Measurements from ENCODE around the gene MACROH2A1.

The MACROH2A1 gene

DNA sequence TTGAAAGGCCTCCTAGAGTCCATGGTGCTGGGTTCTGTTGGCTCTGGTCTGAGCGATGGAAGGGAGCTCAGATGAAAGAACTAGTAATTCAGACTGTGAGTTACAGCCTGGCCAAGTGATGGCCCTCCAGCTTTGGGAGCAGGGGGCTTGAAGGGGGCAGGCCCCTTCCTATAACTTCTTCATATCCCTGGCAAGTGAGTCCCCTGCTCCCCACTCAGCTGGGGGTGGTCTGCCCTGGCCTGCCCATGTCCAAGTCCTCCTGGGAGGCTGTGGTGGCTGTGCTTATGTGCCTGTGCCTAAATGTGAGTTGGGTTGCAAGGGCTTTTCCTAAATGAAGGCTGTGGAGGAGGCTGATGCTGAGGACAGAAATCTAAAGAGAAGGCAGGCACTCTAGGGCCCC is 80.1 kb downstream of the MACROH2A1 start:
- Histone ChIP-seq H3K27me3 (no peaks in the 10 kb centered on the region), H3K9me3 (no peaks in the 10 kb centered on the region), H3K4me1 (ENCODE audit: control insufficient read depth in 1 of 2, insufficient read depth in 1 of 2, low read depth in 1 of 2, low read length in 1 of 2) (no peaks in the 10 kb centered on the region), H3K36me3 (no peaks in the 10 kb centered on the region), H3K27ac (no peak overlapping the region), H3K4me3 (ENCODE audit: low read depth in 1 of 2, low read length in 1 of 2) (no peak overlapping the region)
- TF ChIP-seq, protein P1, sequence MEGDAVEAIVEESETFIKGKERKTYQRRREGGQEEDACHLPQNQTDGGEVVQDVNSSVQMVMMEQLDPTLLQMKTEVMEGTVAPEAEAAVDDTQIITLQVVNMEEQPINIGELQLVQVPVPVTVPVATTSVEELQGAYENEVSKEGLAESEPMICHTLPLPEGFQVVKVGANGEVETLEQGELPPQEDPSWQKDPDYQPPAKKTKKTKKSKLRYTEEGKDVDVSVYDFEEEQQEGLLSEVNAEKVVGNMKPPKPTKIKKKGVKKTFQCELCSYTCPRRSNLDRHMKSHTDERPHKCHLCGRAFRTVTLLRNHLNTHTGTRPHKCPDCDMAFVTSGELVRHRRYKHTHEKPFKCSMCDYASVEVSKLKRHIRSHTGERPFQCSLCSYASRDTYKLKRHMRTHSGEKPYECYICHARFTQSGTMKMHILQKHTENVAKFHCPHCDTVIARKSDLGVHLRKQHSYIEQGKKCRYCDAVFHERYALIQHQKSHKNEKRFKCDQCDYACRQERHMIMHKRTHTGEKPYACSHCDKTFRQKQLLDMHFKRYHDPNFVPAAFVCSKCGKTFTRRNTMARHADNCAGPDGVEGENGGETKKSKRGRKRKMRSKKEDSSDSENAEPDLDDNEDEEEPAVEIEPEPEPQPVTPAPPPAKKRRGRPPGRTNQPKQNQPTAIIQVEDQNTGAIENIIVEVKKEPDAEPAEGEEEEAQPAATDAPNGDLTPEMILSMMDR (IDR thresholded peaks at IDR 0.05) = no peak

DNA sequence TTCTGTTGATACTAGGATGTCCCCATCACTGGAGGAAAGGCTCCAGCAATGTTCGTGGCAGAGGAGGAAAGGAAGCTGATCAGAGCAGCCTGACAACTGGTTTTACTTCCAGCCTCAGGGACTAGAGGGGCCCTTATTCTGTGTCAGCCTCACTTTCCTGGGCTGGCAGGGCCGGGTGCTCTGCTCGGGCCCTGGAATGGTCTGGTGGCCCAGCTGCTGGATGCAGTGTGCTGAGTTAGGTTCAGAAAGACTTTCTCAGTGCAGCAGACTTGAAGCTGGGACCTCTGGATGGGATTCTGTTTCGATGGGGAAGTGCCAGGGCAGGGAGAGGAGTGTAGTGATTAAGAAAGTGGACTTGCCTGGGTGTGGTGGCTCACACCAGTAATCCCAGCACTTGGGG is 81.0 kb downstream of the MACROH2A1 start:
- H3K4me1 ChIP-seq (ENCODE audit: control insufficient read depth in 1 of 2, insufficient read depth in 1 of 2, low read depth in 1 of 2, low read length in 1 of 2) = no peaks in the 10 kb centered on the region
- H3K27me3 ChIP-seq = no peaks in the 10 kb centered on the region
- no peak overlapping the region for H3K4me3 ChIP-seq (ENCODE audit: low read depth in 1 of 2, low read length in 1 of 2)
- TF ChIP-seq, protein P1 (IDR thresholded peaks at IDR 0.05) = no peak
- H3K27ac ChIP-seq = no peak overlapping the region
- H3K9me3 ChIP-seq = no peaks in the 10 kb centered on the region
- H3K36me3 ChIP-seq = no peaks in the 10 kb centered on the region

DNA sequence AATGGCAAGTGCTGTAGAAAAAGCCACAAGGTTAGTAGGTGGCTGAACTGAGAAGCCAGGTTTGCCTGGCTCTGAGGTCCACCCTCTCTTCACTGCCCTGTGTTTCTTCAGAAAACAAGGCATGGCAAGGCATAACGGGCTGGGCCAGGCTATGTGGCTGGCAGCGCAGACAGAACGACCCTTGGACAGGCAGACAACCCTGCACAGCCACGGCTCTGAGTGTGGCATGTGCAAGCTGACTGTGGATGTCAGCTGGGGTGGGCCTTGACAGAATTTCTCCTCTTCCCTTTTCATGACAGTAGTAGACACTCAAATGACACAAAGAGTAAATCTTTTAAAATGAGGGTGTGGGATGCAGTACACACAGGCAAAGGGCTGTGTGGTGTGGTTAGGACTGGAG is 81.7 kb downstream of the MACROH2A1 start:
- H3K4me1 ChIP-seq (ENCODE audit: control insufficient read depth in 1 of 2, insufficient read depth in 1 of 2, low read depth in 1 of 2, low read length in 1 of 2) = no peaks in the 10 kb centered on the region
- H3K27me3 ChIP-seq = no peaks in the 10 kb centered on the region
- no peak overlapping the region for H3K4me3 ChIP-seq (ENCODE audit: low read depth in 1 of 2, low read length in 1 of 2)
- no peak overlapping the region for H3K27ac ChIP-seq
- no peaks in the 10 kb centered on the region for H3K9me3 ChIP-seq
- no peaks in the 10 kb centered on the region for H3K36me3 ChIP-seq
- TF ChIP-seq, protein P1 (IDR thresholded peaks at IDR 0.05) = no peak

DNA sequence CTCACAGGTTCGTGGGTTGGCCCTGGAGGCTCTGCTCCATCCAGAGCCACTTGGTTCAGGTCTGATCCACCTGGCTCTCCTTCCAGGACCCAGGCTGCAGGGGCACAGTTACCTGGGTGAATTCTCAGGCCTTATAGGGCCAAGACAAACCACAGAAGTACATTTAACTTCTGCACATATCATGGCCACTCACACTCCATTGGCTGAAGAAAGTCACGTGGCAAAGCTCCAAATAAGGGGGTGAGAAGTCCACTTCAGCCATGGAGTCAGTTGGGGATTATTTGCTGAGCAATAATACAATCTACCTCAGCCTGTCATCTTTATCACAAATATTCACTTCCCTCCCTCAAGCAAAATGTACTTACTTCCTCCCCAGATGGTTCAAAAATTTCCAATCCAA is 83.6 kb downstream of the MACROH2A1 start:
- Histone ChIP-seq H3K27ac (no peak overlapping the region), H3K4me1 (ENCODE audit: control insufficient read depth in 1 of 2, insufficient read depth in 1 of 2, low read depth in 1 of 2, low read length in 1 of 2) (peaks cover 4% of the 10 kb centered on the region in 2 experiments), H3K4me3 (ENCODE audit: low read depth in 1 of 2, low read length in 1 of 2) (no peak overlapping the region), H3K27me3 (no peaks in the 10 kb centered on the region), H3K9me3 (no peaks in the 10 kb centered on the region), H3K36me3 (no peaks in the 10 kb centered on the region)
- TF ChIP-seq, protein P1 (IDR thresholded peaks at IDR 0.05) = no peak

DNA sequence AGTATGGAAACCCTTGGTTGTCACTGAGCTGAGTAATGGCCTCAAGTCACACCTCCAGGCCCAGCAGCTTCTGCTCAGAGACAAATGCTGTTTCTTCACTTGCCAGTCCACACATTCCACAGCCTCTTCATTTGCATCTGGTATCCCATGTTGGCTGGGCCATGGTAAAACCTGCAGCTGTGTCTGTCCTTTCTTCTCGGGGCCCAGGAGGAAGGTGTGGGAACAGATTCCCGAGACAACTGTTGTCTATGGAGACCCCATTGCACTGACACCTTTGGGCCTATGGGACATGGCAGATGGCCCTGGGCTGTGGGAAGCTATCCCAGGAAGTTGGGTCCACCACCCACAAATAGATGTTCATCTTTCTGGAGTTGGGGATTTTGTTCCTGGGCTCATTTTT is 85.1 kb downstream of the MACROH2A1 start:
- TF ChIP-seq, protein P1 (IDR thresholded peaks at IDR 0.05) = no peak
- peaks cover 7% of the 10 kb centered on the region for H3K27me3 ChIP-seq
- H3K4me1 ChIP-seq (ENCODE audit: control insufficient read depth in 1 of 2, insufficient read depth in 1 of 2, low read depth in 1 of 2, low read length in 1 of 2) = peaks cover 10 to 12% of the 10 kb centered on the region in 2 experiments
- H3K4me3 ChIP-seq (ENCODE audit: low read depth in 1 of 2, low read length in 1 of 2) = no peak overlapping the region
- H3K36me3 ChIP-seq = no peaks in the 10 kb centered on the region
- H3K9me3 ChIP-seq = no peaks in the 10 kb centered on the region
- no peak overlapping the region for H3K27ac ChIP-seq

DNA sequence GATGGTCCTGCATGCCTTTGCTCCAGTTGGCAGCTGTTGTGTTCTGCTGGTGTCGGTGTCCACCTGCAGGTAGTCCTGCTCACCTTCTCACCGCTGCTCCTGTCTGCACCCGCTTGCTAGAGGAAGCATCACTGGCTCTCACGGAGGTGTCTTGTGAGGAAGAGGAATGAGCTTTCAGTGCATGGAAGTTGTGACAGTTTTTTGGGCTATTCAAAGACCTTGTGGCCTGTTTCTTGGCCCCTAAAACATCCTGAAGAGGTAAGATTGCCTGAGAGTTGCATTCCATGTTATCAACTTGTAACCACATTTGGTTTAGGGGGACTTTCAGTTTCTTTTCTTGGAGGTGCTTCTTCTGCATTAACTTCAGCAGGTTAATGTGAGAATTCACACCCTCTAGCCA is 85.6 kb downstream of the MACROH2A1 start:
- no peaks in the 10 kb centered on the region for H3K36me3 ChIP-seq
- H3K4me3 ChIP-seq (ENCODE audit: low read depth in 1 of 2, low read length in 1 of 2) = no peak overlapping the region
- TF ChIP-seq, protein P1 (IDR thresholded peaks at IDR 0.05) = no peak

More for the DNA sequence above, 85.6 kb downstream of the MACROH2A1 start:
- Histone ChIP-seq H3K27ac (no peak overlapping the region), H3K27me3 (peaks cover 12% of the 10 kb centered on the region), H3K4me1 (ENCODE audit: control insufficient read depth in 1 of 2, insufficient read depth in 1 of 2, low read depth in 1 of 2, low read length in 1 of 2) (peaks cover 10 to 12% of the 10 kb centered on the region in 2 experiments), H3K9me3 (no peaks in the 10 kb centered on the region)

Data from neutrophil (primary cell).